Colon (tissue), 2 donors: ENCODE measurements around the gene CMTR2.
"Not testable (repeated sequence)": the region's sequence is repeated elsewhere in the genome, so short reads cannot be mapped to it uniquely, and the experiment has no call there.

Experiments used
- FAIRE-seq: peaks from 2 replicates; lab custom pipeline; 2012; peaks lifted over from hg19 to GRCh38; lab: Jason Lieb, UNC
- donor health status: control.
- donor health status: control.

Gene CMTR2

DNA sequence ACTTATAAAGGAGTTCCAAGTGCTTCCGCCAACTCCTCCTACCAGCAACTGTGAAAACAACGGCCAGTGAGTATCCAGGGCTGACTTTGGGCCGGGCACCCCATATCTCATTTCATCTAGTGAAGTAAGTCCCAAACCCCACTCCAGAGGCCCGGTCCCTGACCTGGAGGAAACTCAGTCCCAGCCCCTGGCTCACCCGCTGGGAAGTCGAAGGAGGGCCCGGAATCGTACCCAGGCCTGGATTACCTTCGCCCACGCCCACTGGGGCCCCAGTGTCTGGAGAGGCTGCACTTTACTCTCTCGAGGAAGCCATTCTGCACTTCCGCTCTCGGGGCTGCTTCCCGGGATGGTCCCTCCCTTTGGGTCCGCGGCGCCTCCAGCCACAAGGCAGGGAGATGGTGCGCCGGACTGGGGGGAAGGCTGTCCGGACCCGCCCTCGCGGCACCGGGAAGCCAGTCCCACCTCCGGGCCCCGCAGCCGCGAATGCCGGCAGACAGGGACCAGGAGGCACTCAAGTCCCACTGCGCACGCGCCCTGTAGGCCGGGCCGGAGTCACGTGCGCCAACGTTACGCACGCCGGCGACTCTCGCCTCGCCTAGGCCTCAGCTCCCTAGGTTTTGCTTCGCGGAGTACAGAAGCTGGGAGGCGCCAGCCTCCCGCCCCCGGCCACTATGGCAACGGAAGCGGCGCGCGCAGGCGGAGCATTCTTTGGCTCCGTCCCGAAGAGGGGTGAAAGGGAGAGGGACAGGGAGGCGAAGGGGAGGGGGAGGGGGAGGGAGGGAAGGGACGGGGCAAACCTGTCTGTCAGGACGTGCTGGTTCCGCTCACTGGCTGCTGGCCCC lies at the start of gene CMTR2:
TSS of gene CMTR2 (minus strand) at position 513 of the 842 bp plus-strand sequence. CDS start 3,482 bp downstream, outside the sequence.
- no peak for FAIRE-seq

- no peak for FAIRE-seq
Observed at GRCh38 chr16:71338632-71339031, 49.4 kb upstream of the CMTR2 start.

GRCh38 chr16:71338193-71338592 lies 49.0 kb upstream of the CMTR2 start:
- no peak for FAIRE-seq

- FAIRE-seq, result no peak
Observed at GRCh38 chr16:71337631-71338030, 48.4 kb upstream of the CMTR2 start.

- FAIRE-seq, result no peak
Observed at GRCh38 chr16:71328151-71328550, 38.9 kb upstream of the CMTR2 start.

DNA sequence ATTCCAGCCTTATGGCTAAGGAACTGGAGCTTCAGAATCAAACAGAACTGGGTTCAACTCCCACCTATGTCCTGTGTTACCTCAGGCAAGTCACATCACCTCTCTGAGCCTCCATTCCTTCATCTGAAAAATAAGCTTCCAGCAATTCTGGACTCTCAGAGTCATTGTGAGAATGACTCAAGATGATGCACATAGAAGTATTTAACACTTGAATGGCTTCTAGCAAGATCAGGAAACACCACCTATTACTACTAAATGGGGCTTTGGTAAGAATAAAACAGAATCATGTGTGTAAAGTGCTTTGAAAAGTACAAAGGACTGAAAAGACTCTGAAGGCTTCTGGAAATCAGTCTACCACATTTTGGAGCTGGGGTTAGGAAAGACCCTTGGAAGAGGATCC lies 38.5 kb upstream of the CMTR2 start:
- no peak for FAIRE-seq

DNA sequence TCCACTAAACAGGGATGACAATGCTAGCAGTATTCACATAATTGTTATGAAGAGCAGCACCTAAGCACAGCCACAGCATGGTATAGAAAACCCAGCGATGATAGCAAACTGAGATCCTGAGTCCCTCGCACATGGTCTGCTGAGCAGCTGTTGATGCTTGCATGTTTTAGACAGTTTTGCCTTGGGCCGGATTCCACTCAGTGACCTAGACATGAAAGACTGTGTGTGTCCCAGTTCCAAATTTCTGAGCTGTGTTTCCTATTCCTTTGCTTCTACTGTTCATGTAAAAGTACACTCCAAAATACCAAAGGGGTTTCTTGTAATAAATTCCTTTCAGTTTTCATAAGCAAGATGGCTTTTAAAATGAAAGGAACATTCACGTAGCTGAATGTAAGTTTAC lies 30.8 kb upstream of the CMTR2 start:
- no peak for FAIRE-seq

DNA sequence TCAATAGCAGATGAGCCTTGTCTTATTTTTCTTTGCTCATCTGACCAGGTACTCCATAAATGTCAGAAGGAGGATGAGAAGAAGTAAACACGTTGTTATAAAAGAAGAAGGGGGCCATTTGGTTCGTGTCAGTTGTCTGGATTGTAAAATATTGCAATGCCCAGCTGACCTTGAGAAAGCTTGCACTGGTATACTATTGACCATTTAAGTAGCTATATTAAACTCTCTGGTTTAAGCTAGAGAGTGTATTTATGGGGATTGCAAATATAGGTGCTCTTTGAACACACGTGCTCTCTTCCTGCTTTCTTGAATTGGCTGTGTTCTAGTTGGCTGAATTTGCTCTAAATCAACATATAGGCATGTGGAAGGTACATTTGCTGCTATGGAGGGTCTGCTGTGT lies 26.1 kb upstream of the CMTR2 start:
- no peak for FAIRE-seq

DNA sequence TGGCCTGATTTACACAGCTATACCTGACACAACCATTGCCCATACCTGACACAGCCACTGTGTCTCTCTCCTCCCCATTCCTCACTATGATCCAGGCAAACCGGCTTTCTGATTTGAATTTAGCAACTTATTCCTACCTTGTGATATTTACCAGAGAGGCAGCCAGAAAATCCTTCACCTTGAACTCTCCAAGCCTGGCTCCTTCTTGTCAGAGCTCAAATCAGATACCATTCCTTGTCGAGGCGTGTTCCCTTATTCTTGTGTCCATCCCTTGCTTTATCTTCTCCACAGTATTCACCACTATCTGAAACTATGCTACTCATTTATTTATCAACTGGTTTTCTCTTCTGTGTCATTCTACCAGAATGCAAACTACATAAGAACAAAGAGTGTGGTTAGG lies 24.4 kb upstream of the CMTR2 start:
- FAIRE-seq, result not testable (repeated sequence)

DNA sequence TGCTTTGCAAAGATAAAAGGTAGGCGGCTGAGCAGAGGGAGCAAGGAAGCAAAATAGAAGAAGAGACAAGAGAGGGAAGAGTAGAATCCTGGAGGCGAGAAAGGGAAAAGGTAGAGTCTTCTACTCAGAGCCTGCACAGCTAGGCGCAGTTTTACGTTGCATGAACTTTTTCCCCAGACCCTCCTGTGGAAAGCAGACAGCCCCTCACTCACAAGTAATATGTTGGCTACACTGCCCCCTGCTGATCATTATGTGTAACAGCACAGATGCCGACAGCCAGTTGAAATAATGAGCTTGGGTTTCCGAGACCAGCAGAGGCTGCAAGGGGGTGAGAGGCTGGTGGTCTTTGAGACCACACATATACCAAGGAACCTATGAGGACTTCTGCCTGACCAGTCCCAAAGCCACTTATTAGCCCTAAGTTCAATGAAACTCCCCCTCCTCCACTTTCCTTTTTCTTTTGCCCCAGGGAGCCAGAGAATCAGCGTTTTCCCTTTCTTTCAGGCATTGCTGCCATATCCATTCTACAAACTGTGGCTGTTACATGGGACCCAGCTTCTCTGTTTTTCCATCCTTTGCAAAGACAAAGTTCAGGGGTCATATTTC lies 22.5 kb upstream of the CMTR2 start:
- no peak for FAIRE-seq

GRCh38 chr16:71303938-71304337 lies 14.7 kb upstream of the CMTR2 start:
- no peak for FAIRE-seq

- no peak for FAIRE-seq
Observed at GRCh38 chr16:71297341-71297634, 8.1 kb upstream of the CMTR2 start.

- FAIRE-seq, result no peak
Observed at GRCh38 chr16:71296584-71297340, 7.6 kb upstream of the CMTR2 start.

DNA sequence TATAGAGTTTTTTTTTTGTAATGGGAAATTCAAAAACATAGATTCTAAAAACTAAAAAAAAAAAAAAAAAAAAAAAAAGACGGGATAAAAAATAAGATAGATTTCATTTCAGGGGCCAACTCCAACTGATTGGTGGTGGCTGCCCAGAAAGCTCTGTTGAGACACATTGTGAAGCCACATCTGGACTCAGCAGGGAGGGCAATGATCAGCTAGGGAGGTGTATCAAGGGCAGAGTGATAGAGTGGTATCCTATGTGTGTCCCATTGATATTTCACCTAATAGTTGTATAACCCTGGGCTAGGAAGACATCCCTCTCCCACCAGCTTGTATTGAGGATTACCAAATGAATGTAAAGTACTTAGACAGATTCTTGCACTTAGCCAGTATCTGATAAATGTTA lies 6.7 kb upstream of the CMTR2 start:
- no peak for FAIRE-seq

DNA sequence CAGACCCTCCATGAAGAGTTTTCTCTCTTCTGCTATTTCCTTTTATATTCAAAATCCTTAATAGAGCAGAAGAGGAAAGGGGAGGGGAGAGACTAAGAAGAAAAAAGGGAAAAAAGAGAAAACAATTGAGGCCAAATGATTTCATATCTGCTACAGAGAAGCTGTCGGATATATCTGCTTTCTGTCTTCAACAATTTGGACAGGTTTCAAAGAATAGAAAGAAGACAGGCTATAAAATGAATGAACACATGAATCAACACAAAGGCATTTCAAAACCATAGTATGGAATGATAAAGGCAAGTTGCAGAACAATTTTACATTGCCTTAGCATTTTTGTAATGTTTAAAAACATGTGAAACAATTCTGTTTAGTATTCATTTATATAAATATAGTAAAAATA lies 4.7 kb upstream of the CMTR2 start:
- FAIRE-seq, result no peak

DNA sequence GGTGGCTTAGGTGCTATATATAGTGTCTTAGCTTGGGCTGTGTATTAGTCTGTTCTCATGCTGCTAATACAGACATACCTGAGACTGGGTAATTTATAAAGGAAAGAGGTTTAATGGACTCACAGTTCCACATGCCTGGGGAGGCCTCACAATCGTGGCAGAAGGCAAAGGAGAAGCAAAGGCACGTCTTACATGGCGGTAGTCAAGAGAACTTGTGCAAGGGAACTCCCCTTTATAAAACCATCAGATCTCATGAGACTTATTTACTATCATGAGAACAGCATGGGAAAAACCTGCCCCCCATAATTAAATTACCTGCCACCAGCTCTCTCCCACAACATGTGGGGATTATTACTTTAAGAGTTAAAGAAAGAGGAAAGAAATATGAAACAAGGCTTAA lies 2.9 kb upstream of the CMTR2 start:
- FAIRE-seq, result not testable (repeated sequence)

DNA sequence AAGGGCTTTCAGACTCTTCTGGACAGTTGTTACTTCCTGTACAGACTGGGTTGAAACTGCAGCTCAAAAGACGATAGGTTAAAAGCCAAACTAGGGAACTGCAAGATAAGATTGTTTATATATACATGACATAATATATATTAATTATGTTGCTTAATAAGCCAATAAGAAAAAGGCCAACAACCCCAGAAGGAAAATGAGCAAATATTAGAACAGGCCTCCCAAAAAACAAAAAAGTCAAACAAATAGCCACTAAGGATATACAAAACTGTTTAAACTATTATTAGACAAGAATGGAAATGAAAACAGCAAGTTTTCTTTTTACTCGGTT lies 495 bp upstream of the CMTR2 start:
- FAIRE-seq, result no peak

DNA sequence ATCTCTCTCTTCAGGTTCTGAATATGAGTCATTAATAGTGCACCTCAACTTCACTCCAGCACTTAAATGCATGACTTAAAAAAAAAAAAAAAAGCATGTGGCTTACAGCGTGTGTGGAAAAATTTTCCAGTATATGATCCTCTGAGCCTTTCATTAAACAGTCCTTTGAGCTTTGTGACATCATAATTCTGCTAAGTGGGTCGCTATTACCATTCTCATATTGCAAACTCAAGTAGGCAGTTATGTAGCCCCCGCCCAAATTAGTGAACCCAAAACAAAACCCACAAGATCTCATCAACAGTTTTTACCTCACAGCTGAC lies 672 bp downstream of the CMTR2 start:
- FAIRE-seq, result no peak

- FAIRE-seq, result no peak
Observed at GRCh38 chr16:71287911-71288310, 1.3 kb downstream of the CMTR2 start.

GRCh38 chr16:71287454-71287853 lies 1.7 kb downstream of the CMTR2 start:
- FAIRE-seq, result no peak

GRCh38 chr16:71283612-71284011 lies 5.6 kb downstream of the CMTR2 start:
- no peak for FAIRE-seq

DNA sequence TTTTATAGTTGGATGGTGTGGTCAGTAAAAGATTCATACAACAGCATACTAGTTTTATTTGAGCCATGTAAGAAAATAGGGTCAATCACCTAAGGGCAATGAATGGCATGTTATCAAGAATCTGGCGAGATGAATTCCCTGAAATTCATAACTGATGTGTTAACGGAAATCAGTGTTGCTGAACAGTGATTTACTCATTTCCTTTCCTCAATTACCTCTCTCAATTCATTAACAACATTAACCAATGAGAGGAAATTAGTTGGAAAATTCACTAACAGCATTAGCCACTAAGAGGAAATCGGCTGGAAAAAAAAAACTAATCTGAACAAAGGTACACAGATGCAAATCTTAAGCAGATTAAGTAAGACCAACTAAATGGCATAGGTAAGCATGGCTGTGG lies 6.3 kb downstream of the CMTR2 start:
- no peak for FAIRE-seq

GRCh38 chr16:71276589-71277334 lies 12.4 kb downstream of the CMTR2 start:
- FAIRE-seq, result no peak
